GM23338 (cell line): ENCODE measurements around the gene XXYLT1. TPM values are rescaled to one million over a fixed set of nuclear protein-coding genes. Genes with fewer than 3 reads are reported as not detected.

ENCODE experiments used
- ATAC-seq: fragments of 200-7000 bp; cut with Tn5 transposase; 3 replicates; pipeline ENCODE4 v1.9.1; 2020
- DNase-seq: peaks from one replicate; pipeline ENCODE4 v3.0.0-alpha.2; 2015; ENCODE audit warnings: low spot score
- H2AFZ ChIP-seq: fragments of 200-600 bp; sonication (generic); 2 replicates; pipeline ENCODE4 v1.8.0; 2016; ENCODE audit warnings: antibody characterized with exemption, mild to moderate bottlenecking, moderate library complexity
- H3F3A ChIP-seq: fragments of 200-600 bp; sonication (generic); replicated peaks from 2 replicates; pipeline ENCODE4 v1.8.0; 2017; ENCODE audit warnings: antibody characterized with exemption, mixed run types, low read depth
- H3K27ac ChIP-seq: fragments of 200-600 bp; sonication (generic); 2 replicates; pipeline ENCODE4 v1.6.1; 2016; ENCODE audit warnings: low read depth
- H3K27me3 ChIP-seq: fragments of 200-600 bp; sonication (generic); 2 replicates; pipeline ENCODE4 v1.8.0; 2016; ENCODE audit warnings: mild to moderate bottlenecking, mixed run types, moderate library complexity; ENCODE audit not compliant: insufficient read depth
- H3K36me3 ChIP-seq: fragments of 200-600 bp; sonication (generic); 2 replicates; pipeline ENCODE4 v1.8.0; 2016; ENCODE audit warnings: mild to moderate bottlenecking; ENCODE audit not compliant: insufficient read depth
- H3K4me1 ChIP-seq: fragments of 200-600 bp; sonication (generic); 2 replicates; pipeline ENCODE4 v1.8.0; 2016; ENCODE audit warnings: mild to moderate bottlenecking, moderate library complexity; ENCODE audit not compliant: insufficient read depth
- H3K4me2 ChIP-seq: fragments of 200-600 bp; sonication (generic); 2 replicates; pipeline ENCODE4 v1.7.1; 2017; ENCODE audit warnings: mixed run types
- H3K4me3 ChIP-seq: fragments of 200-600 bp; sonication (generic); 2 replicates; pipeline ENCODE4 v1.6.1; 2016; ENCODE audit warnings: mixed run types
- H3K79me2 ChIP-seq: fragments of 200-600 bp; sonication (generic); replicated peaks from 2 replicates; pipeline ENCODE4 v1.8.0; 2017; ENCODE audit warnings: mild to moderate bottlenecking; ENCODE audit not compliant: insufficient read depth
- H3K9me2 ChIP-seq: fragments of 200-600 bp; sonication (generic); 2 replicates; pipeline ENCODE4 v1.8.0; 2017; ENCODE audit not compliant: insufficient read depth
- H4K20me1 ChIP-seq: fragments of 200-600 bp; sonication (generic); replicated peaks from 2 replicates; pipeline ENCODE4 v1.8.0; 2017; ENCODE audit warnings: mild to moderate bottlenecking; ENCODE audit not compliant: insufficient read depth
- H3K27ac Mint-ChIP-seq: 2 replicates; pipeline ENCODE4 v1.8.0; 2020; ENCODE audit warnings: inconsistent platforms, mild to moderate bottlenecking, moderate library complexity, mixed read lengths
- H3K27me3 Mint-ChIP-seq: 3 replicates; pipeline ENCODE4 v1.8.0; 2022; ENCODE audit warnings: low read depth, mild to moderate bottlenecking, moderate library complexity, mixed read lengths, inconsistent platforms; ENCODE audit not compliant: insufficient read depth, poor library complexity
- H3K36me3 Mint-ChIP-seq: 3 replicates; pipeline ENCODE4 v1.8.0; 2021; ENCODE audit warnings: low read depth, mild to moderate bottlenecking, inconsistent platforms, moderate library complexity, mixed read lengths
- H3K4me1 Mint-ChIP-seq: 3 replicates; pipeline ENCODE4 v1.8.0; 2020; ENCODE audit warnings: mild to moderate bottlenecking, inconsistent platforms, mixed read lengths
- H3K4me3 Mint-ChIP-seq: 3 replicates; pipeline ENCODE4 v1.8.0; 2021; ENCODE audit warnings: moderate library complexity, mild to moderate bottlenecking, inconsistent platforms, mixed read lengths
- H3K9me3 Mint-ChIP-seq: 3 replicates; pipeline ENCODE4 v1.8.0; 2020; ENCODE audit warnings: moderate library complexity, mild to moderate bottlenecking, inconsistent platforms, mixed read lengths
- CREB1 ChIP-seq: fragments of 250-450 bp; sonication (Bioruptor Pico); IDR thresholded peaks from 2 replicates; pipeline ENCODE4 v1.5.0; 2020; ENCODE audit warnings: low read depth, mild to moderate bottlenecking, moderate library complexity
- ETS1 ChIP-seq: IDR thresholded peaks from 2 replicates; pipeline ENCODE4 v1.6.1; 2016; ENCODE audit warnings: antibody characterized with exemption
- EZH2 ChIP-seq: fragments of 200-600 bp; sonication (generic); IDR thresholded peaks from one replicate; pipeline ENCODE4 v1.8.0; 2017; ENCODE audit warnings: antibody characterized with exemption, mild to moderate bottlenecking, low read depth; ENCODE audit not compliant: unreplicated experiment
- EZH2phosphoT487 ChIP-seq: fragments of 200-600 bp; sonication (generic); IDR thresholded peaks from one replicate; pipeline ENCODE4 v1.8.1; 2018; ENCODE audit warnings: antibody characterized with exemption; ENCODE audit not compliant: unreplicated experiment
- JUNB ChIP-seq: IDR thresholded peaks from one replicate; pipeline ENCODE4 v1.6.1; 2016; ENCODE audit warnings: antibody characterized with exemption; ENCODE audit not compliant: unreplicated experiment
- NANOG ChIP-seq: IDR thresholded peaks from 2 replicates; pipeline ENCODE4 v1.6.1; 2016; ENCODE audit warnings: antibody characterized with exemption, borderline replicate concordance
- POLR2AphosphoS5 ChIP-seq: IDR thresholded peaks from 2 replicates; pipeline ENCODE4 v1.6.1; 2016; ENCODE audit warnings: antibody characterized with exemption, low read depth
- REST ChIP-seq: IDR thresholded peaks from one replicate; pipeline ENCODE4 v1.6.1; 2018; ENCODE audit warnings: antibody characterized with exemption; ENCODE audit not compliant: unreplicated experiment
- STAT1 ChIP-seq: IDR thresholded peaks from one replicate; pipeline ENCODE4 v1.6.1; 2016; ENCODE audit warnings: antibody characterized with exemption; ENCODE audit not compliant: unreplicated experiment
- ZNF114 ChIP-seq: fragments of 250-450 bp; sonication (Bioruptor Pico); IDR thresholded peaks from 2 replicates; pipeline ENCODE4 v1.5.0; 2020; ENCODE audit warnings: mild to moderate bottlenecking, moderate library complexity
- ZNF331 ChIP-seq: fragments of 250-450 bp; sonication (Bioruptor Pico); IDR thresholded peaks from 2 replicates; pipeline ENCODE4 v1.5.0; 2020; ENCODE audit warnings: low read depth, mild to moderate bottlenecking, moderate library complexity
- ZNF462 ChIP-seq: fragments of 250-450 bp; sonication (Bioruptor Pico); IDR thresholded peaks from 2 replicates; pipeline ENCODE4 v1.5.0; 2020; ENCODE audit warnings: mild to moderate bottlenecking, moderate library complexity
- polyA plus RNA-seq: library from polyadenylated mRNA; unstranded; fragments of >200 nt; fragmentation: Nextera tagmentation; extraction: Ambion mirVana; gene quantifications from 2 replicates; pipeline ENCODE4 v1.2.1, GENCODE V29; 2016
- total RNA-seq: library from RNA; depleted of rRNA; stranded (reverse); fragments of >200 nt; shearing (Covaris generic); gene quantifications from 2 replicates; pipeline ENCODE4 v1.2.3, GENCODE V29; 2014
- TF ChIP-seq, protein P1 (sequence below), 2 experiments: fragments of 200-600 bp in 1 of 2; sonication (generic) in 1 of 2; conservative IDR thresholded peaks; 2 replicates each; pipeline versions ENCODE4 v1.5.1 to v1.6.1; 2016 to 2017; ENCODE audit warnings: antibody characterized with exemption in 2 of 2, low read depth in 2 of 2, mild to moderate bottlenecking in 2 of 2, moderate library complexity in 1 of 2

XXYLT1 gene
- total and polyA plus RNA-seq, 2 experiments from 2014 or later: 13.5 to 34.8 TPM

GRCh38 chr3:195236801-195237570 lies 34.0 kb downstream of the XXYLT1 start:
- no peak overlapping the region for H3K27ac ChIP-seq
- peaks cover 31% of the 10 kb centered on the region; the same call in 2 of the 3 replicates for H3K36me3 Mint-ChIP-seq
- peaks cover 34% of the 10 kb centered on the region for H3K4me1 Mint-ChIP-seq
- no peaks in the 10 kb centered on the region for H3F3A ChIP-seq
- H3K4me3 Mint-ChIP-seq: no peak overlapping the region
- H3K79me2 ChIP-seq: peaks cover 26% of the 10 kb centered on the region
- peaks cover 12% of the 10 kb centered on the region for H3K4me1 ChIP-seq
- no peaks in the 10 kb centered on the region for H3K36me3 ChIP-seq
- no peak overlapping the region for H3K4me3 ChIP-seq
- H3K27ac Mint-ChIP-seq: no peak overlapping the region
- H3K27me3 Mint-ChIP-seq: peaks cover 13% of the 10 kb centered on the region
- DNase-seq (no peak), ATAC-seq (no peak)
- peaks cover 9% of the 10 kb centered on the region; the same call in 2 of the 3 replicates for H3K9me3 Mint-ChIP-seq
- H3K4me2 ChIP-seq: no peak overlapping the region
- peaks cover 16% of the 10 kb centered on the region for H4K20me1 ChIP-seq
- no peaks in the 10 kb centered on the region for H3K27me3 ChIP-seq
- H2AFZ ChIP-seq: no peak overlapping the region
- no peak for TF ChIP-seq ZNF462 (CRISPR knock-in tag)
- no peak for TF ChIP-seq EZH2phosphoT487
- TF ChIP-seq CREB1 (CRISPR knock-in tag): no peak
- no peak for TF ChIP-seq STAT1
- TF ChIP-seq, protein P1, sequence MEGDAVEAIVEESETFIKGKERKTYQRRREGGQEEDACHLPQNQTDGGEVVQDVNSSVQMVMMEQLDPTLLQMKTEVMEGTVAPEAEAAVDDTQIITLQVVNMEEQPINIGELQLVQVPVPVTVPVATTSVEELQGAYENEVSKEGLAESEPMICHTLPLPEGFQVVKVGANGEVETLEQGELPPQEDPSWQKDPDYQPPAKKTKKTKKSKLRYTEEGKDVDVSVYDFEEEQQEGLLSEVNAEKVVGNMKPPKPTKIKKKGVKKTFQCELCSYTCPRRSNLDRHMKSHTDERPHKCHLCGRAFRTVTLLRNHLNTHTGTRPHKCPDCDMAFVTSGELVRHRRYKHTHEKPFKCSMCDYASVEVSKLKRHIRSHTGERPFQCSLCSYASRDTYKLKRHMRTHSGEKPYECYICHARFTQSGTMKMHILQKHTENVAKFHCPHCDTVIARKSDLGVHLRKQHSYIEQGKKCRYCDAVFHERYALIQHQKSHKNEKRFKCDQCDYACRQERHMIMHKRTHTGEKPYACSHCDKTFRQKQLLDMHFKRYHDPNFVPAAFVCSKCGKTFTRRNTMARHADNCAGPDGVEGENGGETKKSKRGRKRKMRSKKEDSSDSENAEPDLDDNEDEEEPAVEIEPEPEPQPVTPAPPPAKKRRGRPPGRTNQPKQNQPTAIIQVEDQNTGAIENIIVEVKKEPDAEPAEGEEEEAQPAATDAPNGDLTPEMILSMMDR (conservative IDR thresholded peaks at IDR 0.05; ENCODE audit: low read depth in 2 of 2): no peak
- TF ChIP-seq ETS1: no peak
- no peak for TF ChIP-seq NANOG
- no peak for TF ChIP-seq ZNF331 (CRISPR knock-in tag)
- TF ChIP-seq REST: no peak
- TF ChIP-seq POLR2AphosphoS5: no peak
- no peak for TF ChIP-seq EZH2
- TF ChIP-seq JUNB: no peak
- TF ChIP-seq ZNF114 (CRISPR knock-in tag): no peak
- no peaks in the 10 kb centered on the region for H3K9me2 ChIP-seq
